ENCODE measurements around the gene MCHR1. TPM values are rescaled to one million over a fixed set of nuclear protein-coding genes. Genes with fewer than 3 reads are reported as not detected.

MCHR1 gene
- total and polyA plus RNA-seq, 2 of the 4 experiments (the other 2 are of a cell fraction) = 1.4 to 3.2 TPM

- no peak for TF ChIP-seq SMC3 (IDR thresholded peaks at IDR 0.05; ENCODE audit: low read depth, low read length)
- no peak for TF ChIP-seq BHLHE40 (IDR thresholded peaks at IDR 0.05; ENCODE audit: low read depth, low read length)
Measured at GRCh38 chr22:40634119-40634903, 45.0 kb upstream of the MCHR1 start (continued).

GRCh38 chr22:40635043-40635939 lies 44.0 kb upstream of the MCHR1 start:
- ChIA-PET CTCF (interaction anchor here (0.5 to 2.3 kb wide), 2 partner anchors 111 to 178 kb away, joined by 3 to 17 read pairs; no protein-coding TSS in a partner anchor), POLR2A (ENCODE audit: unreplicated experiment) (no interaction called here)
- no peaks in the 10 kb centered on the region for H3K27me3 ChIP-seq (ENCODE audit: control insufficient read depth, insufficient read depth, low read length)
- peak overlapping the region in 1 of 2 experiments; percentile 37; a peak in 1 of 4 replicates for H4K8ac ChIP-seq (ENCODE audit: low read depth in 2 of 2, low read length in 2 of 2)
- H2BK20ac ChIP-seq (ENCODE audit: low read depth, low read length) = peak overlapping the region; percentile 33
- peak overlapping the region; percentile 92 for H2AK9ac ChIP-seq (replicated peaks; ENCODE audit: low read depth, low read length, poor library complexity)
- peak overlapping the region; percentile 70 for H2AK5ac ChIP-seq (ENCODE audit: low read depth, low read length)
- peaks cover 10% of the 10 kb centered on the region for H3K4me1 ChIP-seq (ENCODE audit: control insufficient read depth, insufficient read depth, low read length)
- dilution Hi-C loops (cut with HindIII; ENCODE audit: low sequenced_read_pairs, unreplicated experiment) (no loop called here), in situ Hi-C loops (cut with MboI; ENCODE audit: low sequenced_read_pairs) (no loop called here), intact Hi-C loops (cut with micrococcal nuclease) (loop anchor here (5.0 kb wide), 2 partner anchors 38 to 103 kb away; no protein-coding TSS in a partner anchor)
- WGBS, 2 experiments (ENCODE audit: extremely low coverage in 2 of 2, insufficient read length in 1 of 2) = 13% methylated on average over 10 of the region's 21 CpGs; no CpG with 5 or more reads in 1 of the 2 experiments
- TSS peak; percentile 38 for BruUV-seq (replicated peaks)
- ATAC-seq (ENCODE audit: low read depth) (peak; percentile 2; the same call in 1 of the 2 replicates), DNase-seq (peak; percentile 60)
- peak overlapping the region; percentile 69 for H3K4me3 ChIP-seq (ENCODE audit: insufficient read depth, low read depth, low read length)
- peak overlapping the region; percentile 4; the same call in 2 of the 3 replicates for H2BK15ac ChIP-seq (ENCODE audit: low read depth, low read length)
- no peaks in the 10 kb centered on the region for H3K9me3 ChIP-seq (ENCODE audit: control insufficient read depth, insufficient read depth, low read length)
- no peak overlapping the region for H2AFZ ChIP-seq (replicated peaks; ENCODE audit: low read length, poor library complexity)
- peak overlapping the region; percentile 33 for H4K5ac ChIP-seq (ENCODE audit: low read depth, low read length)
- TF ChIP-seq FOS (IDR thresholded peaks at IDR 0.05; ENCODE audit: low read depth, low read length) = no peak
- TF ChIP-seq RAD21 (IDR thresholded peaks at IDR 0.05; ENCODE audit: low read length) = no peak
- no peak for TF ChIP-seq BHLHE40 (IDR thresholded peaks at IDR 0.05; ENCODE audit: low read depth, low read length)
- no peak for TF ChIP-seq SMC3 (IDR thresholded peaks at IDR 0.05; ENCODE audit: low read depth, low read length)
- H3K9ac ChIP-seq (ENCODE audit: low read depth, low read length) = peak overlapping the region; percentile 87
- H3K36me3 ChIP-seq (ENCODE audit: control insufficient read depth, insufficient read depth, low read length) = no peaks in the 10 kb centered on the region
- H4K91ac ChIP-seq (ENCODE audit: insufficient read depth, low read depth, low read length) = peak overlapping the region; percentile 60
- peaks cover 53% of the 10 kb centered on the region for H4K20me1 ChIP-seq (ENCODE audit: insufficient read depth, low read length)
- H2BK120ac ChIP-seq (ENCODE audit: low read depth, low read length) = peak overlapping the region; percentile 58
- H3K27ac ChIP-seq (ENCODE audit: insufficient read depth, low read length) = peak overlapping the region; percentile 95
- peaks cover 7 to 58% of the 10 kb centered on the region in 2 experiments for H3K79me1 ChIP-seq (ENCODE audit: low read depth in 1 of 2, low read length in 2 of 2)
- peak overlapping the region; percentile 78 for H3K4ac ChIP-seq (ENCODE audit: low read depth, low read length)
- H3K56ac ChIP-seq (ENCODE audit: extremely low read depth, insufficient read depth, low read length) = peak overlapping the region; percentile 63
- H3K14ac ChIP-seq (replicated peaks; ENCODE audit: low read depth, low read length) = peak overlapping the region; percentile 92
- peak overlapping the region; percentile 85 for H3K4me2 ChIP-seq (ENCODE audit: low read depth, low read length)
- H3K18ac ChIP-seq (ENCODE audit: low read depth, low read length) = peak overlapping the region; percentile 74
- H3K23ac ChIP-seq (ENCODE audit: low read depth, low read length) = peak overlapping the region; percentile 90
- H3K9me1 ChIP-seq (ENCODE audit: insufficient read depth, low read length) = peaks cover 18% of the 10 kb centered on the region
- H2BK5ac ChIP-seq (ENCODE audit: low read depth, low read length, poor library complexity, severe bottlenecking) = peak overlapping the region; percentile 81
